ENCODE data around the gene CDCP1. TPM values are rescaled to one million over a fixed set of nuclear protein-coding genes. Genes with fewer than 3 reads are reported as not detected.

The CDCP1 gene
- total and polyA plus RNA-seq, 2 donors from 2014 or later: 3.7 to 39.6 TPM

DNA sequence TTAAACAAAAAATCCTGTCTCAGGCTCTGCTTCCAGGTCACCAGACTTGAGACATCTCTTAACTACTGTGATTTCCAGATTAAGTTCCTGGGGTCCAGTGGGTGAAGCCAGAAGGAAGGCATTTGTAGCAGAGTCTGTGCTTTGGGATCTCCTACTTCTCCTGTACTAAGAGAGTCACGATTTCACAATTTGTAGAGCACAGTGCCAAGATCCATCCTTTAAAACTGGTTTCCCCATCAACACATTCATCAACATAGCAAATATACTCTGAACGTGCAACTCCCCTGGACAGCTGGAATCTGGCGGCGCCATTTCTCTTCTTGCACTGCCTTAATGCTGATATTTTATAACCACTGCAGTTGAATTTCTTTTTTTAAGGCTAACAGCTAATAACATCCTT lies 33.2 kb downstream of the CDCP1 start:
- Histone ChIP-seq H3K9me3 (ENCODE audit: control insufficient read depth in 2 of 3, insufficient read depth in 1 of 3, low read length in 3 of 3) (no peaks in the 10 kb centered on the region), H3K4me1 (ENCODE audit: control insufficient read depth in 2 of 3, insufficient read depth in 2 of 3, low read depth in 1 of 3, low read length in 3 of 3) (no peaks in the 10 kb centered on the region), H3K27me3 (ENCODE audit: control insufficient read depth, insufficient read depth, low read length) (no peaks in the 10 kb centered on the region), H3K36me3 (ENCODE audit: control insufficient read depth in 2 of 3, insufficient read depth in 3 of 3, low read length in 3 of 3) (no peaks in the 10 kb centered on the region), H3K27ac (ENCODE audit: low read depth in 2 of 2, low read length in 2 of 2) (no peak overlapping the region), H3K4me3 (ENCODE audit: low read length in 3 of 3) (no peak overlapping the region), H3K9ac (ENCODE audit: low read length in 3 of 3) (no peak overlapping the region)
- intact Hi-C loops (cut with DNase I): no loop called here
- peak in 1 of 5 donors; percentile 24 for DNase-seq
- no peak for FAIRE-seq
- no peak for TF ChIP-seq CTCF (IDR thresholded peaks at IDR 0.05; ENCODE audit: borderline replicate concordance, extremely low read depth, insufficient read depth)

GRCh38 chr3:45110509-45110833 lies 35.7 kb downstream of the CDCP1 start:
- H3K4me1 ChIP-seq (ENCODE audit: control insufficient read depth in 2 of 3, insufficient read depth in 2 of 3, low read depth in 1 of 3, low read length in 3 of 3): no peaks in the 10 kb centered on the region
- H3K4me3 ChIP-seq (ENCODE audit: low read length in 3 of 3): no peak overlapping the region
- H3K9ac ChIP-seq (ENCODE audit: low read length in 3 of 3): no peak overlapping the region
- intact Hi-C loops (cut with DNase I): no loop called here
- no peaks in the 10 kb centered on the region for H3K9me3 ChIP-seq (ENCODE audit: control insufficient read depth in 2 of 3, insufficient read depth in 1 of 3, low read length in 3 of 3)
- DNase-seq (no peak), FAIRE-seq (no peak)
- no peak overlapping the region for H3K27ac ChIP-seq (ENCODE audit: low read depth in 2 of 2, low read length in 2 of 2)
- no peaks in the 10 kb centered on the region for H3K27me3 ChIP-seq (ENCODE audit: control insufficient read depth, insufficient read depth, low read length)
- peaks cover 0 to 2% (median 0%) of the 10 kb centered on the region in 3 donors for H3K36me3 ChIP-seq (ENCODE audit: control insufficient read depth in 2 of 3, insufficient read depth in 3 of 3, low read length in 3 of 3)
- TF ChIP-seq CTCF (IDR thresholded peaks at IDR 0.05; ENCODE audit: borderline replicate concordance, extremely low read depth, insufficient read depth): no peak

- no peaks in the 10 kb centered on the region for H3K9me3 ChIP-seq (ENCODE audit: control insufficient read depth in 2 of 3, insufficient read depth in 1 of 3, low read length in 3 of 3)
- H3K27me3 ChIP-seq (ENCODE audit: control insufficient read depth, insufficient read depth, low read length): no peaks in the 10 kb centered on the region
- DNase-seq: peak in 1 of 5 donors; percentile 20
- H3K4me3 ChIP-seq (ENCODE audit: low read length in 3 of 3): no peak overlapping the region
- H3K9ac ChIP-seq (ENCODE audit: low read length in 3 of 3): no peak overlapping the region
- H3K4me1 ChIP-seq (ENCODE audit: control insufficient read depth in 2 of 3, insufficient read depth in 2 of 3, low read depth in 1 of 3, low read length in 3 of 3): no peaks in the 10 kb centered on the region
- no peak for FAIRE-seq
- peaks cover 0 to 2% (median 0%) of the 10 kb centered on the region in 3 donors for H3K36me3 ChIP-seq (ENCODE audit: control insufficient read depth in 2 of 3, insufficient read depth in 3 of 3, low read length in 3 of 3)
- no peak for TF ChIP-seq CTCF (IDR thresholded peaks at IDR 0.05; ENCODE audit: borderline replicate concordance, extremely low read depth, insufficient read depth)
- intact Hi-C loops (cut with DNase I): no loop called here
- no peak overlapping the region for H3K27ac ChIP-seq (ENCODE audit: low read depth in 2 of 2, low read length in 2 of 2)
Measured at GRCh38 chr3:45109771-45110508, 36.2 kb downstream of the CDCP1 start.

DNA sequence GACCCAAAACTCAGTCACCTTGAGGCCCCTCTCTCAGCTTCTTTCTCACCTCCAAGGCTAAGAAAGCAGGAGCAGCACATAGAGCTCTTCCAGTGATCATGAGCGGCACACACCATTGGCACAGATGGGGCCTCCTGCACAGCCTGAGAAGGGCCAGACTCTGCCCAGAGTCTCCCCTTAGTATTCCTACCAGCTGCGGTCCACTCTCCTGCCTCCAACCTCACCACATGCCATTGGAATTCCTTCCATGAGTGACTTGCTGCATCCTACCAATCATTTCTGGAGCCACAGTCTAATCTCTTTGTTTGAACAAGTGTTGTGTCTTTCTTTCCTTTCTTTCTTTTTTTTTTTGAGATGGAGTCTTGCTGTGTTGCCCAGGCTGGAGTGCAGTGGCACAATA lies 39.3 kb downstream of the CDCP1 start:
- H3K9ac ChIP-seq (ENCODE audit: low read length in 3 of 3): no peak overlapping the region
- peaks cover 0 to 2% (median 0%) of the 10 kb centered on the region in 3 donors for H3K36me3 ChIP-seq (ENCODE audit: control insufficient read depth in 2 of 3, insufficient read depth in 3 of 3, low read length in 3 of 3)
- intact Hi-C loops (cut with DNase I): no loop called here
- no peaks in the 10 kb centered on the region for H3K27me3 ChIP-seq (ENCODE audit: control insufficient read depth, insufficient read depth, low read length)
- no peaks in the 10 kb centered on the region for H3K4me1 ChIP-seq (ENCODE audit: control insufficient read depth in 2 of 3, insufficient read depth in 2 of 3, low read depth in 1 of 3, low read length in 3 of 3)
- H3K4me3 ChIP-seq (ENCODE audit: low read length in 3 of 3): no peak overlapping the region
- DNase-seq (no peak), FAIRE-seq (no peak)
- H3K27ac ChIP-seq (ENCODE audit: low read depth in 2 of 2, low read length in 2 of 2): no peak overlapping the region
- H3K9me3 ChIP-seq (ENCODE audit: control insufficient read depth in 2 of 3, insufficient read depth in 1 of 3, low read length in 3 of 3): no peaks in the 10 kb centered on the region
- TF ChIP-seq CTCF (IDR thresholded peaks at IDR 0.05; ENCODE audit: borderline replicate concordance, extremely low read depth, insufficient read depth): no peak
